Caco-2 (cell line): ENCODE data around the gene GLRX2. TPM values are rescaled to one million over a fixed set of nuclear protein-coding genes. Genes with fewer than 3 reads are reported as not detected.
A peak's percentile ranks its signal among the peaks of the same experiment; 100 is the strongest.
"Not testable (repeated sequence)": the region's sequence is repeated elsewhere in the genome, so short reads cannot be mapped to it uniquely, and the experiment has no call there.

Source experiments
- BruUV-seq: library from RNA; stranded (reverse); fragments of 400-500 nt; replicated peaks from 2 replicates; lab custom pipeline; 2021; lab: Mats Ljungman, UMichigan
- CTCF ChIA-PET: fragments of 300-600 bp; sonication (Branson Sonifier 250); formaldehyde crosslinking; loops from one replicate; lab custom pipeline; 2022; ENCODE audit warnings: antibody characterized with exemption; lab: Charles Lee
- POLR2A ChIA-PET: fragments of 300-600 bp; sonication (Branson Sonifier 250); formaldehyde crosslinking; loops from one replicate; lab custom pipeline; 2022; ENCODE audit warnings: antibody characterized with exemption; lab: Charles Lee
- DNase-seq, 2 experiments: peaks; one replicate each; pipeline versions ENCODE4 v3.0.0 to v3.0.0-alpha.2; 2020 to 2022
- H3K27me3 ChIP-seq: replicated peaks from 2 replicates; pipeline ENCODE4 v1.6.0; 2011; ENCODE audit warnings: low read length; ENCODE audit not compliant: control insufficient read depth, insufficient read depth
- H3K36me3 ChIP-seq: 2 replicates; pipeline ENCODE4 v1.5.1; 2011; ENCODE audit warnings: low read length; ENCODE audit not compliant: control insufficient read depth, insufficient read depth
- H3K4me1 ChIP-seq: fragments of 250-450 bp; sonication (Bioruptor Pico); 2 replicates; pipeline ENCODE4 v1.5.1; 2020; ENCODE audit warnings: mild to moderate bottlenecking
- H3K4me3 ChIP-seq: 2 replicates; pipeline ENCODE4 v1.5.1; 2011; ENCODE audit warnings: low read depth, mild to moderate bottlenecking, control low read depth, low read length
- H3K9me3 ChIP-seq: fragments of 250-450 bp; sonication (Bioruptor Pico); 2 replicates; pipeline ENCODE4 v1.5.1; 2020; ENCODE audit warnings: mild to moderate bottlenecking, moderate library complexity
- H3K27ac Mint-ChIP-seq: one replicate; pipeline ENCODE4 v1.8.0; 2022; ENCODE audit warnings: mixed read lengths; ENCODE audit not compliant: unreplicated experiment
- H3K27me3 Mint-ChIP-seq: one replicate; pipeline ENCODE4 v1.8.0; 2022; ENCODE audit warnings: mixed read lengths; ENCODE audit not compliant: insufficient read depth, unreplicated experiment
- H3K36me3 Mint-ChIP-seq: one replicate; pipeline ENCODE4 v1.8.0; 2022; ENCODE audit warnings: mild to moderate bottlenecking, mixed read lengths; ENCODE audit not compliant: insufficient read depth, unreplicated experiment
- H3K4me1 Mint-ChIP-seq: one replicate; pipeline ENCODE4 v1.8.0; 2022; ENCODE audit warnings: low read depth, mixed read lengths; ENCODE audit not compliant: unreplicated experiment
- H3K4me3 Mint-ChIP-seq: one replicate; pipeline ENCODE4 v1.8.0; 2022; ENCODE audit warnings: mild to moderate bottlenecking, moderate library complexity, mixed read lengths; ENCODE audit not compliant: unreplicated experiment
- H3K9me3 Mint-ChIP-seq: one replicate; pipeline ENCODE4 v1.8.0; 2022; ENCODE audit warnings: mixed read lengths; ENCODE audit not compliant: unreplicated experiment
- CTCF ChIP-seq, 2 experiments: fragments of 200-600 bp in 1 of 2; IDR thresholded peaks; 1 replicate in 1 of 2; 2 replicates in 1 of 2; pipeline versions ENCODE4 v1.5.1 to v1.8.0; 2011 to 2022; ENCODE audit warnings: antibody characterized with exemption in 1 of 2, control low read depth in 1 of 2, inconsistent platforms in 1 of 2, low read depth in 1 of 2, low read length in 1 of 2, mild to moderate bottlenecking in 1 of 2, moderate library complexity in 1 of 2; ENCODE audit not compliant: insufficient read depth in 1 of 2, severe bottlenecking in 1 of 2, unreplicated experiment in 1 of 2
- intact Hi-C: fragments of 100-400 bp; cut with micrococcal nuclease; formaldehyde crosslinking; loops from one replicate; pipeline ENCODE4 v1.10.0; 2022; ENCODE audit not compliant: unreplicated experiment
- total RNA-seq: library from RNA; stranded (reverse); gene quantifications from 2 replicates; pipeline ENCODE4 v1.2.3, GENCODE V29; 2022

GLRX2 gene
- total RNA-seq, 1 experiment from 2014 or later, result 20.7 TPM

DNA sequence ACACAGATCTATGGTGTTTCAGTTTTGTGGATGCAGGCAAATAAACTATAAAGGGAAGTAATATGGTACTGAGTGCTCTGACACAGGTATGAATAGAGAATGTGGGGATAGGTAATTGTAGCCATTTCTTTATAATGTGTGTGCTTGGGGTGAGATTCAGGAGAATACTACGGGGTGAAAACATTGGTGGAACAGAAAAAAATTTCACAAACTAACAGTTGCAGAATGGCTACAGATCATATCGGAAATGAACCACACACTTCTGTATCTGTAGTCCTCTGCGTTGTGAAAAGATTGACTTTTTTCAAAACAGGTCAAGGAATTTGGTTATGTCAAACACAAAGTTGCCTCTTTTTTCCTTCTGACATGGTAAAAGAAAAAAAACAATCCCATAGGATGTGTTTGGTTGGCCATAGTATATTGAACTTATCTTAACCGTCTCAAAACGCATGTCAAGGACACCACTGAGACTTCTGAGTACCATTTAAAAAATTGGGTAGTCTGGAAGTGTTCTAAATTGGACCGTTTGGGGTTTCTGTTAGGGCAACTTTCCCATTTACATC, 15.5 kb upstream of the GLRX2 start:
- H3K27ac Mint-ChIP-seq, result peak overlapping the region; percentile 94
- intact Hi-C loops, result loop anchor here (1.0 kb wide), 1 partner anchor 9 kb away; no protein-coding TSS in a partner anchor

DNA sequence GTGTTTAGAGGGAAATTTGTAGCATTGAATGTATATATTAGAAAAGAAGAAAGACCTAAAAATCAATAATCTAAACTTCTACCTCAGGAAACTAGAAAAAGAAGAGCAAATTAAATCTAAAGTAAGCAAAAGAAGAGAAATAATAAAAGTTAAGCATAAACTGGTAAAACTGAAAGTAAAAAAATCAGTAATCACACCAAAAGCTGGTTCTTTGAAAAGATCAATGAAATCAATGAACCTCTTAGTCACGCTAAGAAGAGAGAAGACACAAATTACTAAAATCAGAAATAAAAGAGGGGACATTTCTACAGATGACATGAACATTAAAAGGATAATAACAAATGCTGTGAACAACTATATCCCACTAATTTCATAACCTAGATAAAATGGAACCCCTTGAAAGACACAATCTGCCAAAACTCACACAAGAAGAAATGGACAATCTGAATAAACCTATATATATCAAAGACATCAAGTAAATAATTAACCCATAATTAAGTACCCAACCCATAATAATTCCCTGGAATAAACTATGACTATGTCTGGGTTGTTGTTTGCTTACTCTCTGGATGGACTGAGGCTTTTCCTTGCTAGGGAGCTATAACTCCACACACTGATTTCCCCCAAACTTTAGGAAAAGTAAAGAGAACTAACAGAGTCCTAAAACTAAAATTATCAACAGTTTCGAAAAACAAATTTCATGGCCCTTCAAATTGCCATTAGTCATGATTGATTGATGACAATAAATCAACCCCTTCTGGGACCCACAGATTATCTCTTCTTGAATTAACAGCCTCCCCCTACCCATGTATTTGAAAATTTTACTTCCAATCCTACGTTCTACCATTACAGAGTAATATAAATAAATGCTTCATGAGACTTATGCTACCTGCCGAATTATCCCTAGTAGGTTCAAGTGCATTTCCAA, 13.9 kb upstream of the GLRX2 start:
- H3K27ac Mint-ChIP-seq, result no peak overlapping the region
- no peak for TF ChIP-seq CTCF (IDR thresholded peaks at IDR 0.05; ENCODE audit: insufficient read depth in 1 of 2, low read depth in 1 of 2, low read length in 1 of 2, severe bottlenecking in 1 of 2, unreplicated experiment in 1 of 2)
- BruUV-seq, result no TSS peak
- CTCF ChIA-PET, result no interaction called here
- peaks cover 28% of the 10 kb centered on the region for H3K4me1 ChIP-seq
- H3K9me3 ChIP-seq, result no peaks in the 10 kb centered on the region
- H3K27me3 ChIP-seq, result no peaks in the 10 kb centered on the region
- no peaks in the 10 kb centered on the region for H3K27me3 Mint-ChIP-seq
- POLR2A ChIA-PET, result no interaction called here
- peaks cover 19% of the 10 kb centered on the region for H3K4me1 Mint-ChIP-seq
- intact Hi-C loops, result no loop called here
- no peak overlapping the region for H3K4me3 ChIP-seq
- H3K4me3 Mint-ChIP-seq, result no peak overlapping the region
- peaks cover 25% of the 10 kb centered on the region for H3K36me3 Mint-ChIP-seq
- no peak for DNase-seq
- no peaks in the 10 kb centered on the region for H3K36me3 ChIP-seq
- H3K9me3 Mint-ChIP-seq, result no peaks in the 10 kb centered on the region

More for the DNA sequence above, 15.5 kb upstream of the GLRX2 start:
- H3K4me1 ChIP-seq, result peaks cover 19% of the 10 kb centered on the region
- H3K4me3 ChIP-seq, result no peak overlapping the region
- peaks cover 29% of the 10 kb centered on the region for H3K36me3 Mint-ChIP-seq
- CTCF ChIA-PET, result no interaction called here
- peak overlapping the region; percentile 89 for H3K4me3 Mint-ChIP-seq
- H3K9me3 Mint-ChIP-seq, result no peaks in the 10 kb centered on the region
- POLR2A ChIA-PET, result interaction anchor here (0.6 to 1.5 kb wide), 2 partner anchors 15 to 190 kb away, joined by 3 read pairs; partner anchors contain the start of gene GLRX2
- no peaks in the 10 kb centered on the region for H3K9me3 ChIP-seq
- peaks cover 20% of the 10 kb centered on the region for H3K4me1 Mint-ChIP-seq
- H3K27me3 Mint-ChIP-seq, result no peaks in the 10 kb centered on the region
- H3K36me3 ChIP-seq, result peaks cover 2% of the 10 kb centered on the region; the same call in 1 of the 2 replicates
- TF ChIP-seq CTCF (IDR thresholded peaks at IDR 0.05; ENCODE audit: insufficient read depth in 1 of 2, low read depth in 1 of 2, low read length in 1 of 2, severe bottlenecking in 1 of 2, unreplicated experiment in 1 of 2), result no peak
- H3K27me3 ChIP-seq, result no peaks in the 10 kb centered on the region
- TSS peak; percentile 87 for BruUV-seq
- DNase-seq, result no peak

DNA sequence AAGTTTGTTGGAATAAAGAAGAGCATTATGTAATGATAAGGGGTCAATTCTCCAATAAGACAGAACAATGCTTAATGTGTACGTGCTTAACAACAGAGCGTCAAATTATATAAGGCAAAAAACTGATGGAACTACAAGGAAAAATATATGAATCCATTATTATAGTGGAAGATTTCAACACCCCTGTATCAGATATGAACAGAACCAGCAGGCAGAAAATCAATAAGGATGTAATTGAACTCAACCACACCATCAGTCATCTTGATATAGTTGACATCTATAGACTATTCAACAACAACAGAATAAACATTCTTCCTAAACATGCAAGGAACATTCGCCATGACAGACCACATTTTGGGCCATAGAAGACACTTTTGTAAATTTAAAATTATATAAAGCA, 13.0 kb upstream of the GLRX2 start:
- peaks cover 25% of the 10 kb centered on the region for H3K36me3 Mint-ChIP-seq
- no TSS peak for BruUV-seq
- peaks cover 24% of the 10 kb centered on the region for H3K4me1 ChIP-seq
- ChIA-PET CTCF (no interaction called here), POLR2A (no interaction called here)
- TF ChIP-seq CTCF (IDR thresholded peaks at IDR 0.05; ENCODE audit: insufficient read depth in 1 of 2, low read depth in 1 of 2, low read length in 1 of 2, severe bottlenecking in 1 of 2, unreplicated experiment in 1 of 2), result no peak
- no peaks in the 10 kb centered on the region for H3K27me3 Mint-ChIP-seq
- H3K4me3 Mint-ChIP-seq, result no peak overlapping the region
- H3K27ac Mint-ChIP-seq, result no peak overlapping the region
- no peaks in the 10 kb centered on the region for H3K27me3 ChIP-seq
- H3K4me3 ChIP-seq, result no peak overlapping the region
- no peak for DNase-seq
- peaks cover 24% of the 10 kb centered on the region for H3K4me1 Mint-ChIP-seq
- intact Hi-C loops, result no loop called here
- no peaks in the 10 kb centered on the region for H3K9me3 Mint-ChIP-seq
- no peaks in the 10 kb centered on the region for H3K9me3 ChIP-seq
- H3K36me3 ChIP-seq, result no peaks in the 10 kb centered on the region

DNA sequence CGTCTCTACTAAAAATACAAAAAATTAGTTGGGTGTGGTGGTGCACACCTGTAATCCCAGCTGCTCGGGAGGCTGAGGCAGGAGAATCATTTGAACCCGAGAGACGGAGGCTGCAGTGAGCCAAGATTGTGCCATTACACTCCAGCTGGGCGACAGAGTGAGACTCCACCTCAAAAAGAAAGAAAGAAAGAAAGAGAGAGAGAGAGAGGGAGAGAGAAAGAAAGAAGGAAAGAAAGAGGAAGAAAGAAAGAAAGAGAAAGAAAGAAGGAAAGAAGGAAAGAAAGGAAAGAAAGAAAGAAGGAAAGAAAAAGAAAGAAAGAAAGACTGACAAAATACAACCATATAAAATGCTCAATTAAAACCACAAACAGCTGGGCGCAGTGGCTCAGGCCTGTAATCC, 12.0 kb upstream of the GLRX2 start:
- H3K36me3 ChIP-seq, intact Hi-C loops, H3K4me3 ChIP-seq, H3K27me3 Mint-ChIP-seq, H3K4me3 Mint-ChIP-seq, POLR2A ChIA-PET, CTCF ChIA-PET, BruUV-seq, DNase-seq, H3K27me3 ChIP-seq, H3K9me3 ChIP-seq, H3K9me3 Mint-ChIP-seq, H3K27ac Mint-ChIP-seq: not testable (repeated sequence)
- H3K4me1 ChIP-seq, result peaks cover 24% of the 10 kb centered on the region
- Mint-ChIP-seq H3K36me3 (peaks cover 20% of the 10 kb centered on the region), H3K4me1 (peaks cover 24% of the 10 kb centered on the region)
